Mesendoderm (in vitro differentiated cells): ENCODE measurements around the gene ERO1A. TPM values are rescaled to one million over a fixed set of nuclear protein-coding genes. Genes with fewer than 3 reads are reported as not detected.

ENCODE experiments used
- DNase-seq: peaks from one replicate; pipeline ENCODE4 v3.0.0; 2013
- H2AK5ac ChIP-seq: 2 replicates; pipeline ENCODE4 v1.6.1; 2013; ENCODE audit warnings: low read length, inconsistent platforms
- H2BK120ac ChIP-seq: 2 replicates; pipeline ENCODE4 v1.6.1; 2013; ENCODE audit warnings: low read depth, mild to moderate bottlenecking, low read length, moderate library complexity, mixed read lengths
- H2BK15ac ChIP-seq: replicated peaks from 2 replicates; pipeline ENCODE4 v1.6.1; 2013; ENCODE audit warnings: low read depth, mild to moderate bottlenecking, moderate library complexity
- H2BK5ac ChIP-seq: 2 replicates; pipeline ENCODE4 v1.6.1; 2013; ENCODE audit warnings: low read length, inconsistent platforms
- H3K18ac ChIP-seq: 2 replicates; pipeline ENCODE4 v1.6.1; 2013; ENCODE audit warnings: mild to moderate bottlenecking, low read length, mixed read lengths
- H3K23ac ChIP-seq: one replicate; pipeline ENCODE4 v1.6.1; 2013; ENCODE audit warnings: low read length
- H3K27ac ChIP-seq: 2 replicates; pipeline ENCODE4 v1.5.1; 2013; ENCODE audit warnings: low read depth, mild to moderate bottlenecking, inconsistent platforms, low read length, moderate library complexity
- H3K27me3 ChIP-seq: 2 replicates; pipeline ENCODE4 v1.6.1; 2013; ENCODE audit warnings: low read length, control low read depth, mild to moderate bottlenecking, inconsistent platforms; ENCODE audit not compliant: insufficient read depth, poor library complexity
- H3K36me3 ChIP-seq: 2 replicates; pipeline ENCODE4 v1.6.1; 2013; ENCODE audit warnings: low read length, inconsistent platforms; ENCODE audit not compliant: control insufficient read depth, insufficient read depth
- H3K4ac ChIP-seq: one replicate; pipeline ENCODE4 v1.6.1; 2013; ENCODE audit warnings: low read depth, mild to moderate bottlenecking, low read length, moderate library complexity
- H3K4me1 ChIP-seq: 2 replicates; pipeline ENCODE4 v1.6.1; 2013; ENCODE audit warnings: low read depth, low read length, inconsistent platforms; ENCODE audit not compliant: control insufficient read depth
- H3K4me2 ChIP-seq: 2 replicates; pipeline ENCODE4 v1.6.1; 2013; ENCODE audit warnings: low read length
- H3K4me3 ChIP-seq: 2 replicates; pipeline ENCODE4 v1.5.1; 2013; ENCODE audit warnings: mild to moderate bottlenecking, low read length
- H3K56ac ChIP-seq: one replicate; pipeline ENCODE4 v1.6.1; 2013; ENCODE audit warnings: low read length
- H3K79me1 ChIP-seq: 2 replicates; pipeline ENCODE4 v1.6.1; 2013; ENCODE audit warnings: low read length, inconsistent platforms
- H3K79me2 ChIP-seq: 2 replicates; pipeline ENCODE4 v1.6.1; 2013; ENCODE audit warnings: mild to moderate bottlenecking, low read length; ENCODE audit not compliant: control insufficient read depth, insufficient read depth
- H3K9ac ChIP-seq: 2 replicates; pipeline ENCODE4 v1.6.1; 2013; ENCODE audit warnings: low read length, inconsistent platforms
- H4K5ac ChIP-seq: one replicate; pipeline ENCODE4 v1.6.1; 2013; ENCODE audit warnings: low read length
- H4K8ac ChIP-seq: one replicate; pipeline ENCODE4 v1.6.1; 2013; ENCODE audit warnings: low read depth, mild to moderate bottlenecking, control low read depth, low read length, moderate library complexity
- WGBS: extraction: QIAGEN DNeasy Blood & Tissue Kit; methylation state at CpG from one replicate; pipeline ENCODE4 v1.1.7; 2013; ENCODE audit warnings: low lambda C conversion rate, missing lambda C conversion rate; ENCODE audit not compliant: insufficient coverage; ENCODE audit errors: extremely low coverage; 5-methylcytosine and 5-hydroxymethylcytosine counted together
- polyA plus RNA-seq, 2 experiments: library from polyadenylated mRNA; stranded (reverse); fragments of 200-250 nt; gene quantifications; one replicate each; pipeline ENCODE4 v1.2.3, GENCODE V29; 2013

Gene ERO1A
- 20.5 TPM for polyA plus RNA-seq (2013, experiment 1 of 2)
- polyA plus RNA-seq (2013, experiment 2 of 2), result 20.2 TPM

DNA sequence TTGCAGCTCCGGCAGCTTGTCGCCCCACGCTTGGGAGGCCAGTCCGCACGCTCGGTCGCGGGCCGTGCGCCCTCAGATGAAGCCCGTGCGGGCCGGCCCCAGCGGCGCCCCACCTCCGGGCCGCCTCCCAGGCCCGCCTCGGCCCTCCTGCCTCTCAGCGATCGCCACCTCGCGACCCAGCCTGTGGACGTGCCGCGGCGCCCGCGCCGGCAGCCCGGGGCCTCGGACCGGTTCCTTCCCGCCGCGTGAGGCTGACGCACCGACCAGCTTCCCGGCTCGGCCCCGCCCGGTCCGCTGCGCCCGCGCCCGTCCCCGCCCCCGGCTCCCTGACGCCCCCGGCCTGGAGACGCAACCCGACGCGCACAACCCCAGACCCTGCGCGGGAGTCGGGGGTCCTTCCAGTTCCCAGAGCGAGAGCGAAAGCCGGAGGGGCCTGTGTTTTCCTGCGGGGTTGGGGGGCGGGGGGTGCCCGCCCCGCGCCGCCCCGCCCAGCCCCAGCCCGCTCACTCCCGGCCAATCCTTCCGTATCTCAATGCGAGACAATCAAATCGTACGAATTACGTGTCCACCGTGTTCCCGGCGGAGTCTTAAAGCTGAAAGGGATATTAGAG, at the start of gene ERO1A:
Gene ERO1A, minus strand, starts transcription at position 78 of the 611 bp plus-strand sequence. Its CDS starts 77 bp downstream, at position 1.
- H3K27ac ChIP-seq, result peak within 1 kb of the TSS; percentile 42
- no peaks in the 10 kb centered on the region for H3K27me3 ChIP-seq
- no peak within 1 kb of the TSS for H2BK5ac ChIP-seq
- H3K9ac ChIP-seq, result peak within 1 kb of the TSS; percentile 87
- H4K8ac ChIP-seq, result peak within 1 kb of the TSS; percentile 1
- no peak within 1 kb of the TSS for H3K4ac ChIP-seq
- DNase-seq, result peak; percentile 62
- peak within 1 kb of the TSS; percentile 99 for H3K18ac ChIP-seq
- H3K79me2 ChIP-seq, result no peaks in the 10 kb centered on the region
- H3K23ac ChIP-seq, result peak within 1 kb of the TSS; percentile 71
- WGBS, result no CpG with 5 or more reads among the region's 78 CpGs
- H3K36me3 ChIP-seq, result no peaks in the 10 kb centered on the region
- peak within 1 kb of the TSS; percentile 26 for H3K4me2 ChIP-seq
- no peaks in the 10 kb centered on the region for H3K4me1 ChIP-seq
- peaks cover 5% of the 10 kb centered on the region for H3K79me1 ChIP-seq
- no peak within 1 kb of the TSS for H2AK5ac ChIP-seq
- H2BK15ac ChIP-seq, result peak within 1 kb of the TSS; percentile 80
- peak within 1 kb of the TSS; percentile 7 for H4K5ac ChIP-seq
- H2BK120ac ChIP-seq, result no peak within 1 kb of the TSS
- peak within 1 kb of the TSS; percentile 37 for H3K4me3 ChIP-seq
- H3K56ac ChIP-seq, result peak within 1 kb of the TSS; percentile 94

DNA sequence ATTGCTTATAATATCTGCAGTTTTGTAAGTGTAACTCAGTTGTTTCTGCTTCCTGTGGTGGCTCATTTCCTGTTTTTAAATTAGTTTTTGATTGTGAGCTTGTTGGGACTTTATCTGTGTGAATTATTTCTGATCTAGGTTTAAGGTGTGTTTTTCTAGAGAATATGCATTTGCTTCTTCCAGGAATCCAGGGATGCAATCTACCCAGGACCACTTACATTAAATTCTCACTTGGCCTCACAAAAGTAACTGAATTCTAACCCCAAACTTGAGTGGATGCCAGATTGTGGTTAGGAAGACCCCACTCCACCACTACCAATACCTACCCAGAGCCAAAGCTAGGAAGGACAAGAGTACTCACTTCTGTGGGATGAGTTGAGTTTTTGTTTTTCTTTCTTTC, 46.5 kb upstream of the ERO1A start:
- H3K9ac ChIP-seq, result no peak overlapping the region
- no peak overlapping the region for H3K4me2 ChIP-seq
- H3K4me1 ChIP-seq, result no peaks in the 10 kb centered on the region
- no peak overlapping the region for H3K18ac ChIP-seq
- no peak overlapping the region for H4K5ac ChIP-seq
- no peak overlapping the region for H2BK15ac ChIP-seq
- H3K4me3 ChIP-seq, result no peak overlapping the region
- no peak overlapping the region for H3K4ac ChIP-seq
- no peak overlapping the region for H4K8ac ChIP-seq
- no peak overlapping the region for H3K56ac ChIP-seq
- no peak overlapping the region for H3K27ac ChIP-seq
- H2BK5ac ChIP-seq, result no peak overlapping the region
- H3K79me2 ChIP-seq, result peaks cover 26% of the 10 kb centered on the region
- H2BK120ac ChIP-seq, result no peak overlapping the region
- peaks cover 3% of the 10 kb centered on the region for H3K79me1 ChIP-seq
- no peaks in the 10 kb centered on the region for H3K36me3 ChIP-seq
- no peaks in the 10 kb centered on the region for H3K27me3 ChIP-seq
- DNase-seq, result no peak
- H3K23ac ChIP-seq, result no peak overlapping the region
- no peak overlapping the region for H2AK5ac ChIP-seq

- no peaks in the 10 kb centered on the region for H3K27me3 ChIP-seq
- H3K79me2 ChIP-seq, result peaks cover 29% of the 10 kb centered on the region
- H3K23ac ChIP-seq, result no peak overlapping the region
- no CpG with 5 or more reads among the region's 1 CpG for WGBS
- H4K8ac ChIP-seq, result no peak overlapping the region
- peaks cover 3% of the 10 kb centered on the region for H3K79me1 ChIP-seq
- H3K4me2 ChIP-seq, result no peak overlapping the region
- no peak overlapping the region for H2BK5ac ChIP-seq
- H3K4me1 ChIP-seq, result no peaks in the 10 kb centered on the region
- no peak for DNase-seq
- no peak overlapping the region for H3K27ac ChIP-seq
- no peak overlapping the region for H3K4ac ChIP-seq
- no peak overlapping the region for H2AK5ac ChIP-seq
- no peak overlapping the region for H2BK15ac ChIP-seq
- no peak overlapping the region for H3K4me3 ChIP-seq
- H2BK120ac ChIP-seq, result no peak overlapping the region
- H3K18ac ChIP-seq, result no peak overlapping the region
- no peak overlapping the region for H3K56ac ChIP-seq
- H4K5ac ChIP-seq, result no peak overlapping the region
- H3K9ac ChIP-seq, result no peak overlapping the region
- H3K36me3 ChIP-seq, result no peaks in the 10 kb centered on the region
These were observed 45.4 kb upstream of the ERO1A start for GRCh38 chr14:52740751-52741150.

GRCh38 chr14:52738409-52738808, 43.1 kb upstream of the ERO1A start:
- Histone ChIP-seq H3K79me2 (peaks cover 29% of the 10 kb centered on the region), H4K8ac (no peak overlapping the region), H3K9ac (no peak overlapping the region), H2BK15ac (no peak overlapping the region), H3K27me3 (no peaks in the 10 kb centered on the region), H2BK5ac (no peak overlapping the region), H3K36me3 (no peaks in the 10 kb centered on the region), H3K4me3 (no peak overlapping the region), H2AK5ac (no peak overlapping the region), H3K4ac (no peak overlapping the region), H3K23ac (no peak overlapping the region), H3K56ac (no peak overlapping the region), H3K79me1 (peaks cover 5% of the 10 kb centered on the region), H4K5ac (no peak overlapping the region), H3K4me2 (no peak overlapping the region), H3K27ac (no peak overlapping the region), H3K18ac (no peak overlapping the region), H2BK120ac (no peak overlapping the region), H3K4me1 (peaks cover 2% of the 10 kb centered on the region)
- no peak for DNase-seq

DNA sequence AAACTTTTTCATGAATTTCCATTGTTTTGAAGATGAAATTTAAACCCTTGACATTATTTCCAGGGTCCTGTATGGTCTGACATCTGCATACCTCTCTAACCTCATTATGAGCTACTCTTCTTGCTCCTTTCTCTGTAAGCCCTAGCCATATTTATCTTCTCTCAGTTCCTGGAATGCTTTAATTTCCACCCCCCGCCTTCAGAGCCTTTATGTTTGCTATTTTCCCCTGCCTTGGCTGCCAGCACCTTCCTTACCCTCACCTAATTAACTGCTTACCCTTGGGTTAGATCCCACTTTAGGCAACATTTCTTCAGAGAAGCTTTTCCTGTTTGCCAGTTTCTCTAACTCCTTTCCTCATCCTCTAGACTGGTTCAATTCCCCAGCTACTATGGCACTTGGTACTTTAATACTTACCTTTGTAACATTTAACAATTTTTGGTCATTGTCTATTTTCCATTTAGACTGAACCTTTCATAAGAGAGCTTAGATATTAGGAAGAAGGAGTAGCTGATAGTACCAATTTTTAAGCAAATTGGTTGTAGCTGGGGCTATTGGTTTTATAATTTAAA, 40.6 kb upstream of the ERO1A start:
- no CpG with 5 or more reads among the region's 1 CpG for WGBS
- no peak overlapping the region for H3K4me3 ChIP-seq

DNA sequence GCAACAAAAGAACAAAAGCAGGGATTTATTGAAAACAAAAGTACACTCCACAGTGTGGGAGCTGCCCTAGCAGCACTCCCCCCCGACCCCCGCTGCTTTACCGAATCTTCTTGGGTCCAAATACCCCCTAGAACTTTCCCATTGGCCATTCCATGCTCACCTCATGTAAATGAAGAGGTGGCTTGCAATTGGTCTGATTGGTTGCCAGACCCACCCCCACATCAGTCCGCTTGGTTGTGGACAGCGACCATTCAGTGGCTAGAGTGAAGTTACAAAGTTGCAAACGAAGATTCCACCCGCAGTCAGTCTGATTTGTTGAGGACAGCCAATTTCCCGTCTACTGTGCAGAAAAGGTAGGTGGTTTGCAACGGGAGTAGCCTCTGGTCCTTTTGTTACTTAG, 38.5 kb upstream of the ERO1A start:
- no peak overlapping the region for H4K5ac ChIP-seq

More for the DNA sequence above, 40.6 kb upstream of the ERO1A start:
- Histone ChIP-seq H4K8ac (no peak overlapping the region), H2BK120ac (no peak overlapping the region), H3K4ac (no peak overlapping the region), H2BK15ac (no peak overlapping the region), H3K27ac (no peak overlapping the region), H3K56ac (no peak overlapping the region), H3K79me2 (peaks cover 28% of the 10 kb centered on the region), H2BK5ac (no peak overlapping the region), H3K4me2 (no peak overlapping the region), H3K27me3 (no peaks in the 10 kb centered on the region), H3K79me1 (peaks cover 3% of the 10 kb centered on the region), H3K4me1 (peaks cover 2% of the 10 kb centered on the region), H3K9ac (no peak overlapping the region), H4K5ac (no peak overlapping the region), H3K23ac (no peak overlapping the region), H2AK5ac (no peak overlapping the region), H3K18ac (no peak overlapping the region), H3K36me3 (no peaks in the 10 kb centered on the region)
- DNase-seq, result peak; percentile 64

More for the DNA sequence above, 38.5 kb upstream of the ERO1A start:
- Histone ChIP-seq H4K8ac (no peak overlapping the region), H2BK15ac (no peak overlapping the region), H3K79me2 (peaks cover 30% of the 10 kb centered on the region), H3K4ac (no peak overlapping the region), H3K27ac (no peak overlapping the region), H2BK5ac (no peak overlapping the region), H3K23ac (no peak overlapping the region), H3K4me1 (peaks cover 2% of the 10 kb centered on the region), H2AK5ac (no peak overlapping the region), H3K4me2 (no peak overlapping the region), H3K4me3 (no peak overlapping the region), H3K56ac (no peak overlapping the region), H3K9ac (no peak overlapping the region), H3K36me3 (no peaks in the 10 kb centered on the region), H2BK120ac (no peak overlapping the region), H3K79me1 (peaks cover 3% of the 10 kb centered on the region), H3K27me3 (no peaks in the 10 kb centered on the region), H3K18ac (no peak overlapping the region)
- WGBS, result no CpG with 5 or more reads among the region's 9 CpGs
- peak; percentile 23 for DNase-seq
